Testis (tissue), 2 donors: ENCODE measurements around the gene PRKCD.

Experiments
- CTCF ChIP-seq, 3 experiments: fragments of 450-650 bp in 2 of 3; fragments of 200-600 bp in 1 of 3; sonication (generic) in 1 of 3; IDR thresholded peaks; one replicate each; pipeline ENCODE4 v1.5.1; 2016 to 2019; ENCODE audit warnings: antibody characterized with exemption in 3 of 3, mild to moderate bottlenecking in 2 of 3, moderate library complexity in 1 of 3
- POLR2A ChIP-seq: fragments of 450-650 bp; IDR thresholded peaks from one replicate; pipeline ENCODE4 v1.6.1; 2017; ENCODE audit warnings: antibody characterized with exemption, mild to moderate bottlenecking, moderate library complexity

- TF ChIP-seq POLR2A (no peak), CTCF (IDR thresholded peaks at IDR 0.05) (no peak)
These were observed 75.3 kb downstream of the PRKCD start for GRCh38 chr3:53236112-53236841.
